Measurements from ENCODE around the gene NEK6. TPM values are rescaled to one million over a fixed set of nuclear protein-coding genes. Genes with fewer than 3 reads are reported as not detected.

NEK6 gene
- polyA plus RNA-seq, 4 donors: 26.9 to 34.9 (median 29.6) TPM

- DNase-seq (ENCODE audit: low read depth in 4 of 4, low spot score in 2 of 4): no peak
Measured at GRCh38 chr9:124335320-124335707, 77.6 kb downstream of the NEK6 start.

DNA sequence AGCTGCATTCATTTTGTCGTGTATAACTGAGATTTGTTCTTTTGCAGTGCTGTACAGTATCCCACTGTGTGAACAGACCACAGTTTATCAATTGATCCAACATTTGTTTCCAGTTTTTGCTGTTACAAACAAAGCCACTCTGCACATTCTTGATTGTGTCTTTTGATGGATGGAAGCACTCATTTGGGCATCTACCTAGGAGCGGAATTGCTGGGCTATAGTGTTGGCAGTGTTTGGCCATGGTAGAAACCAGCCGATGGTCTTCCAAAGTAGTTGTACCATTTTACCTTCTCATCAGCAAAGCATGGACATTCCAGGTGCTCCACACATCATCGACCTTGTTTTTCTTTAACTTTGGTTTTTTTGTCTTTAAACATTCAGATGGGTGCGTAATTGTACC, 79.8 kb downstream of the NEK6 start:
- DNase-seq (ENCODE audit: low read depth in 4 of 4, low spot score in 2 of 4): no peak

- DNase-seq (ENCODE audit: low read depth in 4 of 4, low spot score in 2 of 4): no peak
Measured at GRCh38 chr9:124339603-124340146, 81.9 kb downstream of the NEK6 start.

DNA sequence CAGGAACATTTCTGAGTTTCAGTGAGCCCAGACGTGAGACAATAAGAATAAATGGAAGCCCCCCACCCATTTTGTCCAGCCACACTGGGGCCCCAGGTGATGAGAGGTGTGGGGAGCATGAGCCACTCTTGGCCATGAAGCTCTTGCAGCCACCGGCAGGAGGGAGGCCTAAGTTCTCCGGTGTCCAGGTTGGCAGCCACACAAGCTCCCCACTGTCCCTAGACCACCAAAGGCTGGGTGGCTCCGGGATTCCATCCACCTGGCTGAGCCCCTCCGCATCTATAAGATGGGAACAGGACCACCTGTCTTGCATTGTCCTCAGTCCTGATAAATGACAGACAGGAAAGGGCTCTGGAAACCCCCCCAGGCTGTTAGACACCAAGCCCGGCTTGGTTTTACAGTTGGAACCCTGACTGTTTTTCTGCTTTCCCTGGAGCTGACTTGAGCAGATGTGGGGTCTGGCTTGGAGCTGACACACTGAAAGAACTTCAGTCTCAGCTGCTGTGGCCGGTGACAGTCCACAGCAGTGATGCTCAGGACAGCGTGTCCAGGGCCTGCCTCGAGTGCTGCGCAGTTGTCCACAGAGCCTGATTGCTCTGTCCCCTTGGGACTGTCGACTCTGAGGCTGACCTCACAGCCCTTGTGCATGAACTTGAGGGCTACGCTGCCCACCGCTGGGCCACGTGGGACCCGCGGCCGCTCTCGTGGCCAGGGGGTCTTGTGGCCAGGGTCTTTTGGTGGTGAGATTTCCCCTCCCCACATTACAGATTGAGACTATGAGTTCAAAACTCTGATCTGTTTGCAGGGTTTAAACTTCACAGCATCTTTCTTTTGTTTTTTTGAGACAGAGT, 82.7 kb downstream of the NEK6 start:
- DNase-seq (ENCODE audit: low read depth in 4 of 4, low spot score in 2 of 4): no peak

GRCh38 chr9:124341455-124342170, 83.9 kb downstream of the NEK6 start:
- DNase-seq (ENCODE audit: low read depth in 4 of 4, low spot score in 2 of 4): no peak

DNA sequence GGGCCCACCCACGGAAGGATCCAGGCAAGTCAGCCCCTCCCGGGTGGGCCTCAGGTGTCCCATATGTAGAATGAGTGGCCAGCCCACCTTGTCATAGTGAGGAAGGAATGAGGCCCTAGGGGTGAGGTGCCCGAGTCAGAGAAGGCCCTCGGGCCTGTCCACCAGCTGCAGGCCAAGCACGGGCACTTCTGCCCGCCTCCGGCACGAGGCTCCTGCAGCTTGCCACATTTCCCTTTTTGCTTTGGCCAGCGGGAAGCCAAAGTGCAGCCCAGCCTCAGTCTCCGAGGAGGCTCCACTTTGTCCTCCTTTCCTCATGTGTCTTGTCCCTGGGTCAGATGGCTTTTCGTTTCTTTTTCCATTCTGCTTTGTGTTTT, 84.6 kb downstream of the NEK6 start:
- no peak for DNase-seq (ENCODE audit: low read depth in 4 of 4, low spot score in 2 of 4)

- DNase-seq (ENCODE audit: low read depth in 4 of 4, low spot score in 2 of 4): peak in 2 of 4 donors; percentile 52 to 62
Measured at GRCh38 chr9:124342776-124343485, 85.2 kb downstream of the NEK6 start.

GRCh38 chr9:124343533-124344290, 86.0 kb downstream of the NEK6 start:
- DNase-seq (ENCODE audit: low read depth in 4 of 4, low spot score in 2 of 4): no peak

DNA sequence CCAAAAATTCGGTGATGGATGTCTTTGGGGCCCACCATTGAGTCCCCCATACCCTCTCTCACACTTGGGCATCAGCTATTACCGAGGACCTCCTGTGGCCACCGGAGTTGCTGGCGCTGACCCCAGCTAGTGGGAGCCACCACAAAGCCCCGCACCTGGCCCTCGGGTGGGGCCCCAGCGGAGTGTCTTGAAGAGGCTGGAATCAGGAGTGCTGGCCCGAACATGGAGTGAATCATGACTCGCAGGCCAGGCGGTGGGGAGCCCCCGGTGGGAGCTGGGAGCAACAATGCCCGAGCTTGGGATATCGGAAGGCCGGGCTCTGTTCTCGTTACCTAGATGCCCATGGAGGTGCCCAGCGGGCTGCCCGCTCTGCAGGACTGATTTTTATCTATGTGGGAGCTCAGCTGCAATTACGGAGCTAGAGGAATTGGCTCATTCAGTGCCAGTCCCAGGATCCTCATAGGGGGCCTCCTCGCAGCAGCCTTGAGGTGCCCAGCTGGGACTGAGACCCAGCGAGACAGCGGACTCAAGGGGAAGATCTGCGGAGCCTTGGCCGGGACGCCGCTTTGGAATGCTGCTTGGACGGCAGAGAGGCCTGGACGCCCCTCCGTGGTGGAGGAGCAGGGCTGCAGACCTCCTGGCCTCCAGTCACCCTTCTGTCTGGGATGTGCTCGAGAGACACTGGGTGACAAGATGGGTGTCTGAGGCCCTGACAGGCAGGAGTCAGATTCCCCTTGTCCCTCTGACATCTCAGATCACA, 86.7 kb downstream of the NEK6 start:
- no peak for DNase-seq (ENCODE audit: low read depth in 4 of 4, low spot score in 2 of 4)

DNA sequence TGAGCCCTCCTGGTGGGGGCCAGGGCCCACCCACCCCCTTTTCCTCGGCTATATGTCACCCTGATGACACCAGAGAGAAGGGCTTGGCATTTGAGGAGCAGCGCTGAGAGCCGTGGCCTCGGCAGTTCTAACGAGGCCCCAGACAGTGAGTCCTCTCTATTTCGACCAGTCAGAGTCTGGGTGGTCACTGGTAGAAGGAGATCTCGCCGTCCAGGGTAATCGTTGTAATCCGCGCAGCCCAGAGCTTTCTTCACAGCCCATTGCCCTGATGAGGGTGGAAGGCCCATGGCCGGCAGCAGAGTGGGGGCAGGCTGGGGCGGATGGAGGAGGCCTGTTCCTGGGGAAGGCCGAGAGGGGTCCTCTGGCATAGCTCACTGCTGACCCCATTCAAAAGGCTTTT, 87.3 kb downstream of the NEK6 start:
- no peak for DNase-seq (ENCODE audit: low read depth in 4 of 4, low spot score in 2 of 4)

DNA sequence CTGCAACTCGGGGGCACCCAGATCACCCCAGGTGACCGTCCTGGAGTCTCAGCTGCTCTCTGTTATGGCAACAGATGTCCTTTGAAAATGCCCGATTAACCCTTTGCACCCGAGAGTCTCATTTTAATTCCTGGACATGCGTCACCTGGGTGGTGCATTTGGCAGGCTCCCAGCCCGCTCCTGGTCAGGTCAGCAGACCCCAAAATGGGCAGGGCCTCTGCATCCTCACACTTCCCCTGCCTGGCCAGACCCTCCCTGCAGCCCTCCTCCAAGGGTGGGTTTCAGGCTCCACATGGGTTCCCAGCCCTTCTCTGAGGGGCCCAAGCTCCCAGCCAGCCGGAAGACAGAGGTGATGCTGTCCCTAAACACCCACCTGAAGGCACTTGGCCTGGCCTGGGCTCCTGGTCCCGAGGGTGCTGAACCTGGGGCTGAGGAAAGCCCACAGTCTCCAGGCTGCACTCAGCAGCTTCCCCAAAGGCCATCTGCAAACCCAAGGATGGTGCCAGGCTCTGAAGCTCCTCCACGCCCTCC, 88.1 kb downstream of the NEK6 start:
- DNase-seq (ENCODE audit: low read depth in 4 of 4, low spot score in 2 of 4): no peak

- no peak for DNase-seq (ENCODE audit: low read depth in 4 of 4, low spot score in 2 of 4)
Measured at GRCh38 chr9:124346347-124347163, 88.8 kb downstream of the NEK6 start.

DNA sequence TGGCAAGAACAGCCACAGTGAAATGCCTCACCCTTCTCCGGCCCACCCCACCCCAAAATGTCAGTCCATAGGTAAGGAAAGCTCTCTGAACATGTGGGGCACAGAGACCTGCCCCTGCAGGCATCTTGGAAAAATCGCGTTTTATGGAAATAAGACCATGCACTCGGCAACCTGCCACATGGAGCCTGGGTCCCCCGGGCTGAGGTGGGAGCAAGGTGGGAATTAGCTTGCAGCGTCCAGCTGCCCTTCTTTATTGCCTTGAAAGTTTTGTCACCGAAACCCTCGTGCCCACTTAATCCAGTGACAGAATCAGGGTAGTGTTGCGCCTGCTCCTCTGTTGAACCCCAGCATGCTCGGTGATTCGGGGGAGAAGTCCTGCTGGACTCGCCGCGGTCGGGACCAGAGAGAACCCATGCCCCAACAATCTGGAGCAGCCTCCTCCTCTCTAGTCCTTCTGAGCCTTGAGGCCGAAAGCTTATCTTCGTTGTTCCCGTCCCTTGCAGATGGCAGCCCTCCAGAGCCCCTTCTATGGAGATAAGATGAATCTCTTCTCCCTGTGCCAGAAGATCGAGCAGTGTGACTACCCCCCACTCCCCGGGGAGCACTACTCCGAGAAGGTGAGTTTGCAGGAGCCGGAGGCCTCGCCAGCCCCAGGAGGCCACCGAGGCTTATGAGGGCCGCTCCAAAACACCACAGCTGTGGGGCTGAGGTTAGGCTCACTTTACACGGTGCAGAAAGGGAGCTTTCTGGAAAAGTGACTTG, 89.6 kb downstream of the NEK6 start:
- DNase-seq (ENCODE audit: low read depth in 4 of 4, low spot score in 2 of 4): no peak

- DNase-seq (ENCODE audit: low read depth in 4 of 4, low spot score in 2 of 4): no peak
Measured at GRCh38 chr9:124347968-124348358, 90.2 kb downstream of the NEK6 start.

- no peak for DNase-seq (ENCODE audit: low read depth in 4 of 4, low spot score in 2 of 4)
Measured at GRCh38 chr9:124348363-124348762, 90.6 kb downstream of the NEK6 start.

GRCh38 chr9:124348831-124349230, 91.1 kb downstream of the NEK6 start:
- DNase-seq (ENCODE audit: low read depth in 4 of 4, low spot score in 2 of 4): no peak

- DNase-seq (ENCODE audit: low read depth in 4 of 4, low spot score in 2 of 4): no peak
Measured at GRCh38 chr9:124349267-124349666, 91.5 kb downstream of the NEK6 start.
